Measurements from ENCODE around the gene SACS.
A peak's percentile ranks its signal among the peaks of the same experiment; 100 is the strongest.
"Not testable (repeated sequence)": the region's sequence is repeated elsewhere in the genome, so short reads cannot be mapped to it uniquely, and the experiment has no call there.

Gene SACS

DNA sequence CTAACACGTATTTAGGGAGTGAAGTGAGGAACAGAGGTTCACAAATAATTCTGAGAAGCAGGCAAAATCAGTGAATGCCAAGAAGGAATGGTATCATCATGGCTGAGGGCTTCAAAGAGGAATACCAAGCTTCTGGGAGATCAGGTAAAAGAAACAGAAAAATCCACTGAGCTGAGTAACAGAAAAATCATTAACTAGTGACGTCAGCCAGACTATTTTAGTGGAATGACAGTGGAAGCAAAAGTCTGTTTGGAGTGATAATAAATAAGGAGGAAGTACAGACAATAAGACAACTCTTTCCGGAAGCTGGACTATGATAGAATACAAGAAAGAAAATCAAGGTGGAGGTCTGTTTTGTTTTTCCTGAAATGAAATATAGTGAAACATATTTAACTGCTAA is 83.5 kb downstream of the SACS start:
- no peak for DNase-seq

DNA sequence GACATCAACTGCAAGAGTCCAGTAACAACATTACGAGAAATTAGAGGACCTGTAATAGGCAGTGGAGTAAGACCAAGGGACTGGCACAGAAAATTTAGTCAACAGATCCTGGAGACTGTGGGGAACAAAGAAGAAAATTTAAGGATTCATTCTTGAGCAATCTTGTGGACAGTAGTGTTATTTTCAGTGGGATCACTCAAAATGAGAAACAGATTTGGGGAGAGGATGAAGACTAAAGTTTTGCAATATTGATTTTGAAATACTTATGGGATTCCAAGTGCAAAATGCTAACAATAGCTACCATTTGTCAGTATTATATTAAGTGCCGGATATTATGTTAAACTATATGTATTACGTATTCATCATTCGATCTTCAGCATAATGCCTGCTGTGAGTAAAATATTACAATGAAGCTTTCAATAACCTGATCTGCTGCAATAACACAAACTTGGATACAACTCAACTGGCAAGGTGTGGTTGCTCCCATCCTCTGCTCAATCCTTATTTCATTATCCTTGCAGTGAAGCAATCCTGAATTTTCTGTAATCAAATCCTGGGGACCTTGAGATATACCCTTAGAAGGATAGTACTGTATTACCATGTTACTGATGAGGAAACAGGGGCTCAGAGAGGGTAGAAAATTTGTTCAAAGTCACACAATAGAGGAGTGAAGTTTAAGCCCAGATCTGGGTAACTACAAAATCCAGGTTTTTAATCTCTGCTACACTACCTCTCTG is 84.2 kb downstream of the SACS start:
- DNase-seq = no peak

DNA sequence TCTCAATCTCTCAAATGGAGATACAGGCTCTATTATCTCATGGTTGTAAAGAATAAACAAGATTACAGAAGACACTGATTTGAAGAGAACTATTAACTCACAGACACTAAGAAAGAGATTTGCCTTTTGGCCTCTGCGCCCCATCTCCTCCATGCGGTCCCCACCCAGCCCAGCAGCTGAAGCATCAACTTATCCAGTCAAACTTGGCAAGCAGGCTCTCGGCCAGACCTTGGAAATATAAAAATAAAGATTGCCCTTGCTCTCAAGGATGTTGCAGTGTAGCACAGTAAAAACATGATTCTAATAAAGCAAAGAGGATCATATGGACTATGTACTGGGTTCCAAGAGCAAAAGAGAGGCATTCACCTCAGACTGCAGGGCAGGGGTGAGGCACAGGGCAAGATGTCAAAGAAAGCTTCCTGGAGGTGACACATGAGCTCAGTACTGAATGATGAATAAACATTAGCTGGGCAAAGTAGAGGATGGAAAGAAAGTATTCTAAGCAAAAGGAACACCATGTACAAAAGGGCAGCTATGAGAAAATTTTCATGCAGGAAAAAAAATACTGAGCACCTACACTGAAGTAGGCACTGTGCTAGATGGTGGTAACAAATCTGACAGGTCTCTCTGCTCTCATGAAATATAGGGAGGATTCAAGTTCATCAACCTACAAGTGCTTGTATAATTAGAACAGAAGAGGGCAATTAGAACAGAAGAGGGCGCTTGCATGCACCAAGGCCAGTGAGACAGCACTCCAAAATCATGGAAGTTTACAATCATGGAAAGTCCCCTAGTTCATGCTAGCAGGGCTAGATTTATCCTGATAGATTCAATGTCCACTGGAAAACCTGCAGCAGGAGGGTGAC is 85.0 kb downstream of the SACS start:
- no peak for DNase-seq

- no peak for DNase-seq
These were observed 85.9 kb downstream of the SACS start for GRCh38 chr13:23347601-23348000.

GRCh38 chr13:23344931-23345595 is 88.4 kb downstream of the SACS start:
- no peak for DNase-seq

GRCh38 chr13:23339225-23339624 is 94.3 kb downstream of the SACS start:
- DNase-seq = no peak

GRCh38 chr13:23330356-23330755 is 103.1 kb downstream of the SACS start:
- no peak for DNase-seq

DNA sequence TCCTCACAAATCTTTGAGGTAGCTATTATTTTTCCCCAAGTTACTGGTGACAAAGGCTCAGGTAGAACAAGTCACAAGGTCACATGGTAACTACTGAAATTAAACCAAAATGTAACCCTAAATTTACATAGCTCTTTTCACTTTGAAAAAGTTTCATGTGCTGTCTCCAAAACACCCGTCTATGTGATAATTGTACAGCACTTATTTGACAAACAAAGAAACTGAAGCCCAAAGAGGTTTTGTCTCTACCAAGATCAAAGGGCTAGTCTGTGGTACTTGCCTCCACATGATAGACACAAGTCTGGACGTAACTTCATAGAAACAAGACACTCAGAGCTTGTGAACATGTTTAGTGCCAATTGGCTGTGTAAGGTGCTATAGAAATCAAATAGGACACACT is 108.3 kb downstream of the SACS start:
- DNase-seq = no peak

GRCh38 chr13:23323946-23324709 is 109.4 kb downstream of the SACS start:
- DNase-seq = no peak

GRCh38 chr13:23322353-23323336 is 110.9 kb downstream of the SACS start:
- no peak for DNase-seq

- DNase-seq = no peak
These were observed 111.8 kb downstream of the SACS start for GRCh38 chr13:23321535-23322241.

DNA sequence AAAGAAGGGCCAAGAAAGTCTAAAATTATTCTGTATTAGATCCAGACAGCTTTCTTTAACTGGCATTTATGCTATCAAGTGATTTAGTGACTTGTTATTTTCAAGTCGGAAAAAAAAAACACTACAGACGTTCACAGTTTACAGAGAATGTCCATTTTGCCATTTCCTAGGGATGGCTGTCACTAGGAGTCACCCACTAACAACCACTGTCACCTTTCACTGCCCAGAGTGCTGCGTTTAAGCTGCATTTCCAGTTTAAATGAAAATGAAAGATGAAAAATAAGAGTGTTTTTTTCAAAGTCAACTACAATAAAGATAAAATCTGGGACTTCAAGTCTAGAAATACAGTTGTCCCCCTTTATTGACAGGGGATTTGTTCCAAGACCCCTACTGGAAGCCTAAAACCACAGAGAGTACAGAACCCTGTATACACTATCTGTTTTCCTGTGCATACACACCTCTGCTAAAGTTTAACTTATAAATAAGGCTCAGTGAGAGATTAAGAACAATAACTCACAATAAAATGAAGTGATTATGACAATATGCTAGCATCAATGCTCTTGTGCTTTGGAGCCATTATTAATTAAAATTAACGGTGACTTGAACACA is 112.5 kb downstream of the SACS start:
- DNase-seq = no peak

- no peak for DNase-seq
These were observed 113.6 kb downstream of the SACS start for GRCh38 chr13:23319883-23320224.

DNA sequence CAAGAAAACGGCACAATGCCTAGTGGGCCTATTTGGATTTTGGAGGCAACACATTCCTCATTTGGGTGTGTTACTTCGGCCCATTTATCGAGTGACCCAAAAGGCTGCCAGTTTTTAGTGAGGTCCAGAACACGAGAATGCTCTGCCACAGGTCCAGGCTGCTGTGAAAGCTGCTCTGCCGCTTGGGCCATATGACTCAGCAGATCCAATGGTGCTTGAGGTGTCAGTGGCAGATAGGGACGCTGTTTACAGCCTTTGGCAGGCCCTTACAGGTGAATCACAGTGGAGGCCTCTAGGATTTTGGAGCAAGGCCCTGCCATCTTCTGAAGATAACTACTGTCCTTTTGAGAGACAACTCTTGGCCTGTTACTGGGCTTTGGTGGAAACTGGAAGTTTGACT is 118.7 kb downstream of the SACS start:
- DNase-seq = not testable (repeated sequence)

GRCh38 chr13:23292586-23292985 is 140.9 kb downstream of the SACS start:
- no peak for DNase-seq

GRCh38 chr13:23289917-23290357 is 143.6 kb downstream of the SACS start:
- DNase-seq = peak; percentile 5

- DNase-seq = no peak
These were observed 144.5 kb downstream of the SACS start for GRCh38 chr13:23288995-23289394.

DNA sequence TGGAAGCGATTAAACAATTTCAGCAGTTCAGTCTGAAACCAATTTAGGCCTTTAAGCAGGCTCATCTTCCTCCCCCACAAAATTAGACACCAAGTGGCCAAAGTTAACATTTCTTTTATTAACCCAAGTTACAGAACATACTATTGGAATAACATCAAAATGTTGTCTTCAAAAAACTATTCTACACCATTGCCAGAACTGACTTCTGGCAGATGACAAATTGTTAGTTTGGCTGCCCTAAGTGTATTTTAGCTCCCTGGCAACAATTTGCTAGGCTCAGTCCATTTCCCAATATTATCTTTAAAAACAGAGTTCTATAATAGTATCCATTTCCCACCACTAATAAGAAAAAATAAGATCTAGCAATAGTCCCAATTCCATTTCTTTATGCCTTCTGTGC is 144.9 kb downstream of the SACS start:
- DNase-seq = no peak

DNA sequence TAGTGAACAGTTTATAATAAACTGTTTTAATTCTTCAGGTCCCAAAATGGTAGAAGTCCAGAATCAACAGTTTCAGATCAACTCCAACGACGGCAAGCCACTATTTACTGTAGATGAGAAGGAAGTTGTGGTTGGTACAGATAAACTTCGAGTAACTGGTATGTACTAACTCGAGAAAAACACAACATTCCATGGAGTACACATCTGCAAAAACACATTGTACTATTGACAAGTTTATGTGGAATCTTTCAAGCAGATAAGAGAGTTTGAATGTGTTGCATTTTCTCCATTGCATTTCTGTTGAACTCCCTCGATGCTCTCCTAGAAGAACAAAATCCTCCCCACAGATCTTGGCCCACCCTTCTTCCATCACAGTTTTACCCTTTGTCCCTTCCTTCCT is 154.2 kb downstream of the SACS start:
- no peak for DNase-seq

Measured in NCI-H1092 (cell line).